NCI-H2029 (cell line): Measurements from ENCODE around the gene STARD3.

Experiments
- DNase-seq: peaks from one replicate; lab custom pipeline; 2025; lab: John Stamatoyannopoulos, UW

STARD3 gene

DNA sequence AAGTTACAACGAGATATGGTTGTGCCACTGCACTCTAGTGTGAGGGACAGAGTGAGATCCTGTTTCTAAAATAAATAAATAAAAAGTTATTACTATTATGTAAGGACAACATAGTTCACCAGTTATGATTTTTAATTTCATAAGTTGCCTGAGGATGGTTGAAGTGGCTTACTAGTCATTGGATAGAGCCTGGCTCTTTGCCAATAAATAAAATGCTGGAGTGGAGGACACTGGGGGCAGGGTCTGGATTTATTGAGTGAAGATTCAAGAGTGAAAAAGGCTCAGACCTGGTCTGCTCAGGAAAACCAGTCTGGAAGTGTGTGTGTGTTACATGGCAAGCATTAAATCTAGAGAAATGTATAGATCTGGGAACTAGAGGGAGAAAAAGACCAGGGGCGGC is 2.1 kb downstream of the STARD3 start:
- DNase-seq: no peak

DNA sequence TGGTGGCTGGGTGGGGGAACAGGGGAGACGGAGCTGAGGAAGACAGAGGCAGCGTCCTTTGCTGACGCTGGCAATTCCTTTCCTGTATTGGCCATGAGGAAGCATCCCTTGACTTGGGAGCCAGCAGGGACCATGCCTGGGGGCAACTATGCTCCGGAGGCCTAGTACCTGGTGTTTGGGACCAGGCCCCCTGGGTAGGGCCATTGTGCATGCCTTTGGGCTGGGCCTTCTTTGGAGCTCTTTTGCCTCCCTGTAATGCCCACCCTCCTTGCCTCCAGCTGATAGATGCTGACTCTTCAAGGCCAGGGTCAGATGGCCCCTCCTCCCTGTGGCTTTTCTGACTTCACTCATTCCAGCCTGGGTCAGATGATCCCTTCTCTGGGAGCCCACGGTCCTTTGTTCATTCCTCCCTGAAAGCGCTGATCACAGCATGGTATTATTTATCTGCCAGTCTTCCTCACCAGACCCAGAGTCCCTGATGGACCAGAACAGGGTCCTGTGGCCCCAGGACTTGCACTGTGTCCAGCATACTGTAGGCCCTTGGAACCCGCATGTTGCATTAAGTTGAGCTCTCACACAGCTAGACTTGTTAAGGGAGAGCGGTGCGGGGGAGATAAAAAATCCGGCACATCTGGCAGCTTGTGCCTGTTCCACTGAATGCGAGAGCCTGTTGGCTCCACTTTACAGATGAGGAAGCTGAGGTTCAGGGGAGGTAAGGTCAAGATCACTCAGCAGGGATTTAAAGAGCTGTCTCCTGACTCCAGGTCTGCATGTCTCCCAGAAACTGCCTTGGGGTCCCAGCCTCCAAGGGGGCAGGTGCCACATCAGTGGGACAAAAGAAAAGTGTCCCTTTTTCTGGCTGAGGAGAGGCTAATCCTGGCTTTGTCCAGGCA is 2.9 kb downstream of the STARD3 start:
- DNase-seq: no peak

DNA sequence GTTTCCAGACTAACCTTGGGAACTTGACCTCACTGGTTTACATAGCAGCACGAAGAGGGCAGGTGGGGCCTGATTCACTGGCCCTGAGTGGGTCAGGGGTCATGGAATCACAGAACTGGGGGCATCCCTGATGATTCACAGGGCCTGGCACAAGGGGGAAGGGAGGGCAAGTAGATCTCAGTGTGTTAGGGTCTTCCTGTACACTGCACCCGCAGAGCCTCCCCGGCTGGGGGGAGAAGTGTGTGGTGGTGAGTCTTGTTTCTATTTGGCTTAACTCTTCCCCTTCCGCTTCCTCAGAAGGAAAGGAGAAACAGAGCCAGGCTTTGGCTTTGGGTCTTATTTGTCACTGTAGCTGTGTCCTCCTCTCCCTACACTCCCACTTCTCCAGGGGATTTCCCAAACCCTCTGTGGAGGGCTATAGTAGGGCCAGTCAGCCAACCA is 3.7 kb downstream of the STARD3 start:
- DNase-seq: no peak

DNA sequence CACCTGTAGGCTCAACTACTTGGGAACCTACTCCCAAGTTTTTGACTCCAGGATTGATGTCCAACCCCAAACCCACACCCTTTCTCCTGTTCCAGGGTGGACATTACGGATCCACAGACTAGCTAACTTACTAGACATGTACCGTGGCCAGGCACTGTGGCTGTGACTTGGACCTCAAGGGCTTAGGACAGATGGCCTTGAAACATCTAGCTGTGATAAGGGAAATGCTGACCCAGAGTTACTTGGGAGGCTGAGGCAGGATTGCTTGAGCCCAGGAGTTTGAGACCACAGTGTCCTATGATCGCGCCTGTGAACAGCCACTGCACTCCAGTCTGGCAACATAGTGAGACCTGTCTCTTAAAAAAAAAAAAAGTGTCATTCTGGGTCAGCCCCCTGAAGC is 4.2 kb downstream of the STARD3 start:
- no peak for DNase-seq

DNA sequence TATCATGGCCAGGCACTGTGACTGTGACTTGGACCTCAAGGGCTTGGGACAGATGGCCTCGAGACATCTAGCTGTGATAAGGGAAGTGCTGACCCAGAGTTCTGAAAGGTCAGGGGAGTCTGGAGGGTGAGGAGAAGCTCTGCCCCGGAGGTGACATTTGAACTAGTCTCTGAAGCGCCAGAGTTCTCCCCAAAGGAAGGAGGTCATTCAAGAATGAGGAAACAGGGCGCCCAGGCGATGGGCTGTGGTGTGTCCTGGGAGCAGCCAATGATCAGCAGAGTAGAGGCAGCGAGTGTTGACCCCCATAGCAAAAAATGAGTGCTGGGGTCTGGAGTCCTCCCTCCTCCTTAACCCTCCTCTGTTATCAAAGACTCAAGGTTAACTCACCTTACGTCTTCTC is 4.9 kb downstream of the STARD3 start:
- DNase-seq: no peak

DNA sequence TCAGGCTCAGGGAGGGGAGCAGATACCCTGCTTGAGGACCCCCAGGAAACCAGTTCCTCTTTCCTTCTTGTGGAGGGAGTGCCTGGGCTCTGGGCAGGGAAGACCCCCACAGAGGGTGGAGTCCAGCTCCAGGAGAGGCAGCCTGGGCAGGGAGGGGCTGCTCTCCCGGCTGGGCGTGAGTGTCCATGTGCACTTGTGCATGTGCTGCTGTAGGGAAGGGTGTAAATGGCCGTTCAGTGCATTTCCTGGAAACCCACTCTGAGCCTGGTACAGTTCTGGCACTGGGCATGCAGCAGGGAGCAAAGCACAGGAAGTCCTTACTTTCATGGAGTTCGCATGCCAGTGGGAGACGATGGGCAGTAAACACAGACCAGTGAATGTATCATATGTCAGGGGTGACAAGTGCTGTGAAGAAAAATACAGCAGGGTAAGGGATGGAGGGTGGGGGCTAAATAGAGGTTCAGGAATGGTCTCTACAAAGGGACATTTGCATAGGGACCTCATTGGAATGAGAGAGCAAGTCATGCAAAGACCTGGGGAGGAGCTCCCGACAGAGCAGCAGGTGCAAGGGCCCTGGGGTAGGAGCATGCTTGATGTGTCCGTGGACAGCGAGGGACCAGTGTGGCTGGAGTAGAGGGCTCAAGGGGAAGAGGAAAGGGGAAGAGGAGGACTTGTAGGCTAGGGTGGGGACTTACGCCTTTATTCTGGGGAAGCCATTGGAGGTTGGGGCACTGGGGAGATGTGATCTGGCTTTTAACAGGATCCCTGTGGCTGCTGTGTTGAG is 5.5 kb downstream of the STARD3 start:
- no peak for DNase-seq

DNA sequence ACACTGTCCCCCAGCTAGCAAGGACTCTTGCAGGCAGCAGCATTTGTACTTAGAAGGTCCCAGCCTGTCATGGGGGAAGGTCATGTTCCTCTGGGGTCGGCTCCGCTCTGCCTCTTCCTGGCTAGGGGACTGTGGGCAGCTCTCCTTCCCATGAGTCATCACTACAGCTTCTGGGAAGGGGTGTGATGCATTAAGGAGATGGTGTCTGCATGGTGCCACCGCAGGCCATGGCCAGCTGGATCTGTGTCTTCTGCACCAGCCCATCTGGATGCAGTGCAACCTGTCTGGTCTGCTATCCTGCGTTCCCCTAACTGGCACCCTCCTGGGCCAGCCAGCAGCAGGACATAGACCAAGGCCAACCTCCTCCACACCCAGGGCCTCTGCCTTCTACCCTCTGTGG is 6.3 kb downstream of the STARD3 start:
- DNase-seq: no peak

DNA sequence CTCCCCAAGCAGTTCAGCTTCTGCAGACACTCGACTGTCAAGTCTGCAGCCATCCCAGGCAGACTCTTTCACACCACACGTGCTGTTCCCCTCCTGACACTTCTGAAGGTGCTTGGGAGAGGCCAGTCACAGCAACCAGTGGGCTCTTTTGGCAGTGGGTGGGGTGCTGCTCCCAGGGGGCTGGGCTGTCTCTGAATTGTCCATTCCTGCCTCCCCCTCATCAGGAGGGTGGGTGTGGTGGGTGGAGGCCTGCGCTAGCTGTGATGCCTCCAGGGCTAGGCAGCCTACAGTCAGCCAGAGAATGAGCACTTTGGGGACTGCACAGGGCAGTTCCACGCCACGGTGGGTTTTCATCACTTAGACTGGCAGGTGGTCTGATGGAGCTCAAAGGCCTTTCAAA is 10.3 kb downstream of the STARD3 start:
- no peak for DNase-seq

DNA sequence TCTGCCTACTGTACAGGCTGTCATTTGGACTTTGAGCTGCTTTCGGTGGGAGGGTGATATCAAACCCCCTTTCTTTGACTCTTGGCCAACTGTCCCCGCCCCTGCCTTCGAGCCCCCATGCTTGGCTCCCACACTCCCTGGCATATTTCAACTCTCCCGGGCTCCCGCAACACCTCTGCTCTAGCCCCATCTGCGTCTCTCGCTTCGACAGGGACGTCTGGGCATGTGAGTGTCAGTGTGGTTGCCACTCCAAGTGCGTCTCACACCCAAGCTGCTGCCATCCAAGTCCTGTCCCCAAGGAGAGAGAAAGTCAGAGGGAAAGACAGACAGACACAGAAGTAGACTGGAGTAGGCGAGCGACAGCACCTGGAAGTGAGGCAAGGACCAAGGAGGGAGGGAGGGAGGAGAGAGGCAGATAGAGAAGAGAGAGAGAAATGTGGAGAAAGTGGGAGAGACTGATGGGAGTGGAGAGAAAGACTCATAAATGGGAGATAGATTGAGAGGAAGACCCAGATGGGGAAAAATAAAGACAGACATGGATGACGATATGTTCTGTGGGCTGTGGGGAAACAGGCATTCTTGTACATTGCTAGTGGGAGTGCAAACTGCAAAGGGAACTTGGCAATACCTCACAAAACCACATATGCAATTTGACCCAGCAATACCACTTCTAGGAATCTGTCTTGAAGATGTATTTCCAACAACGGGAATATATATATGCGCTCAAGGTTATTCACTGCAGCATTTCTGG is 11.8 kb downstream of the STARD3 start:
- DNase-seq: no peak

DNA sequence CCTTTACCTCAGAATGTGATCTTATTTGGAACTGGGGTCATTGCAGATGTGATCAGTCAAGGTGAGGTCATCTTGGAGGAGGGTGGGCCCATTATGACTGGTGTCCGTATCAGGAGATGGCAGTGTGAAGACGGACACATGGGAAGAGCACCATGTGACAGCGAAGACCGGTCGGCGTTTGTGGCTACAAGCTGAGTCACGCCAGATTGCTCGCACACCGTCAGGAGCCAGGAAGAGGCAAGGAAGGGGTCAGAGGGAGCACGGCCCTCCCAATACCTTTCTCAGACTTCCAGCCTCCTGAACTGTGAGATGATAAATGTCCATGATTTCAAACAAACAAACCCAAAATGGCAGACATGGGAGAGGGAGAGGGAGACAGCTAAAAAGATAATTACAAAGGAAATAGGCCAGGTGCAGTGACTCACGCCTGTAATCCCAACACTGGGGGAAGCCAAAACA is 13.2 kb downstream of the STARD3 start:
- DNase-seq: no peak

DNA sequence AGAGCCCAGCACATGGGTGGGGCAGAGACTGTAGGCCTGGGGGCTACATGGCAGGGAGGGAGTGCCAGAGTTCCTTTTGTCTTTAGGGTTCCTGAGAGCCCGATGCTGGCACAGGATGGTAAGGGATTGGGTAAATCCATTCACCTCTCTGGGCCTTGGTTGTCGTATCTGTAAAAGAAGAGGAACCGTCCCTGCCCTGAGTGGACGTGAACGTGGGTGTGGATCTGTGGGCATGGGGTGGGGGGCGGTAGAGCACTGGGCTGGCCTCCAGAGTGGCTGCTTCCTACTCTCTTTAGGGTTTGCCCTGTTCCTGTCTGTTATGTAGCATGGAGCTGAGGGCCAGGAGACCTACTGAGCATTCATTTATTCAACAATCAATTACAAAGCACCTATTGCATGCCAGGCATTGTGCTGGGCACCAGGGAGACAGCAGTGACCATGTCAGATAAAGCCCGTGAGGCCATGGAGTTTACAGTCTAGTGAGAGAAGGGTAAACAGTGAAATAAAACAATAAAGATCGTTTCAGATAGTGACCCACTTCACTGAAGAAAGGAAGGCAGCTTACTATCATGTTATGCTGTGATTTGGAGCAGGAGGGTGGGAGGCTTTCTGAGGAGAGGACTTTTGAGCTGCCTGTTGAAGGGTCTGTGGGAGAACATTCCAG is 15.1 kb downstream of the STARD3 start:
- no peak for DNase-seq

DNA sequence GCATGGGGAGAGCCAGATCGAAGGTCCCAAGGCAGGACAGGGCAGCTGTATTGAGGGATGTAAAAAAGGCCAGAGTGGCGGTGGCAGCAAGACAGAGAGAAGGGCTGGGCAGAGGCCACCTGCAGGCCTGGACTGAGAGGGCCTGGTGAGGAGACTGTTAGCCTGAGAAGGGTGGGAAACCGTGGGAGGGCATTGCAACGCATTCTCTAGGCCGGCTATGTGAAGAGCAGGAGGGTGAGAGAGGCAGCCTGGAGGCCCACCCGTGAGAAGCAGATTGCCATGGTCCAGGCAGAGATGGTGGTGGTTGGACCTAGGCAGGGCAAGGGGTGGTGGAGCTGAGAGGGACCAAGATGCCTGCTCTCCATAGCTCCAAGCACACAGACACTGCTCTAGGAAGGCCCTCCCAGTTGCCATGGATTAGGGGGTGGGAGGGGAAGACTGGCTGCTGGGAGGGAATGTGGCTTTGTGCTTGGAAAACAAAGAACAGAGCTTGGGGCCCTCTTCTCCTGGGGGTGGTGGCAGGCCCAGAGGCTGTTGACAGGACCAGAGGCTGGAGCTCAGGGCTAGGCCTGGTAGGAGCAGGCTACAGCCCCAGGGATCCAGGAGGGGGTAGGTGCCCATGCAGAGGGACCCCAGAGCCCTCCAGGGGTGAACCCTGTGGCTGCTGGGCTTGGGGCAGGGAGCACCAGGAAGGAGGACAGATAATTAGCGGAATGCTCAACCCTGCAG is 15.8 kb downstream of the STARD3 start:
- no peak for DNase-seq

DNA sequence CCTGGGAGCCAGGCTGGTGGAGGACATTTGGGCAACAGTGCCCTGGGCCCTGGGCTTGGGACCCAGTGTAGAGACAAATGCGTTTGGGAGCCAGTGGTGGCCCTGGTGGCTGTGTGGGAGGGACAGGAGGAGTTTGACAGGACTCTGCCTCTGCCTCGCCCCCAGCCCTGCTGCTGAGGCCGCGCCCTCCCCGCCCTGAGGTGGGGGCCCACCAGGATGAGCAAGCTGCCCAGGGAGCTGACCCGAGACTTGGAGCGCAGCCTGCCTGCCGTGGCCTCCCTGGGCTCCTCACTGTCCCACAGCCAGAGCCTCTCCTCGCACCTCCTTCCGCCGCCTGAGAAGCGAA is 16.3 kb downstream of the STARD3 start:
- no peak for DNase-seq

DNA sequence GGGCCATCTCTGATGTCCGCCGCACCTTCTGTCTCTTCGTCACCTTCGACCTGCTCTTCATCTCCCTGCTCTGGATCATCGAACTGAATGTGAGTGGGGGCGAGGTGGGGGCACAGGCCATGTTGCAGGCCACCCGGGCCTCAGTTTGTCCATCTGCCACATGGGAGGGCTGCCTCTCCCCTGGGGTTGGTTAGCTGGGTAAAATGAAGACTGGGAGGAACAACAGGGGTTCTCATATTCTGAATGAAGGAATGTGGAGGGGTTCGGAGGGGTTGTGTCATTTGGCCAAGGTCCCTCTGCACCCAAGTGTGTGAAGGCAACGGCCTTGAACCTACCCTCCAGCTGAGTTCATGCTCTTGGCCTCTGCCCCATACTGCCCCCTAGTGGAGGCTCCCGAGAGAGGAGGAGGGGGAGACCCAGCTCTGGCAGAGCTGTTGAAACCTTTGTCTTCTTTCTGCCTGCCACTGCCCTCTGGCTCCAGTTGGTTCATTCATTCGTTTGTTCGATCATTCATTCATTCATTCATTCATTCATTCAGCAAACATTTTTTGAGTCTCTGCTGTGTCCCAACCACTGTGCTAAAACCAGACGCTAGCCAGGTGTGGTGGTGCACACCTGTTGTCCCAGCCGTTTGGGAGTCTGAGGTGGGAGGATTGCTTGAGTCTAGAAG is 16.9 kb downstream of the STARD3 start:
- DNase-seq: peak; percentile 24

DNA sequence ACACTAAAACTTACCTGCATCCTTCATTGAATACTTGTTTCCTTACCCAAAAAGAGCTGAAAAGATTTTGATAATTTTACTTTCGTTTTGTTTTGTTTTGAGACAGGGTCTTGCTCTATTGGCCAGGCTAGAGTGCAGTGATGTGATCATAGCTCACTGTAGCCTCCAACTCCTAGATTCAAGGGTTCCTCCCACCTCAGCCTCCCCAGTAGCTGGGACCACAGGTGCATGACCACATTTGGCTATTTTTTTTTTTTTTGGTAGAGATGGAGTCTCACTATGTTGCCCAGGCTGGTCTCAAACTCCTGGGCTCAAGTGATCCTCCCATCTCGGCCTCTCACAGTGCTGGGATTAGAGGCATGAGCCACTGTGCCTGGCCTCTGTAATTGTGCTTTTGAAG is 18.2 kb downstream of the STARD3 start:
- no peak for DNase-seq

DNA sequence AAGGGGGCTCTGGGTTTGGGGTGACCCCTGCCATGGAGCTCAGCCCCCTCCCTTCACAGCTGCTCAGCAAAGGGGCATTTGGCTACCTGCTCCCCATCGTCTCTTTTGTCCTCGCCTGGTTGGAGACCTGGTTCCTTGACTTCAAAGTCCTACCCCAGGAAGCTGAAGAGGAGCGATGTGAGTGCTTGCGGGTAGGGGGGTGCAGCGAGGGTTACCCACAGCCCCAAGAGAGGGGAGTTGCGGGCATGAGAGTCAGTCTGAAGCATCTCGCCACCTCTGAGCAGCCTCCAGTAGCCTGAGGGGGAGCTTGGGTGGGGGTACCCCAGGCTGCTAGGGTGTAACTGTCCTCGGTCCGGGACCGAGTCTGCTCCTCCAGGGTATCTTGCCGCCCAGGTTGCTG is 21.4 kb downstream of the STARD3 start:
- no peak for DNase-seq

DNA sequence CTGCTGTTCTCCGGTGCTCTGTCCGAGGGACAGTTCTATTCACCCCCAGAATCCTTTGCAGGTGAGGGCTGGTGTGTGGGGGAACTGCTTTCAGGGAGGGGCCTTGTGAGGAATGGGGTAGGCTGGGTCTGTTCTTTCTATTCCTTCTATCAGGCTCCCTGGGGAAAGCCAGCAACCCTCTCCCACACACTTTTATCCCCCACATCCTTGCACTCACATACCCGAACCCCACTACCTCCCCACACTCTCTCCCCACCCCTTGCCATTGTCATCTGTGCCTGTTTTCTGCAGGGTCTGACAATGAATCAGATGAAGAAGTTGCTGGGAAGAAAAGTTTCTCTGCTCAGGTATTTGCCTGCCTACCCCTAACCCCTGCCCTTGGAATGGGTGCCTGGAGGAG is 21.8 kb downstream of the STARD3 start:
- DNase-seq: no peak

DNA sequence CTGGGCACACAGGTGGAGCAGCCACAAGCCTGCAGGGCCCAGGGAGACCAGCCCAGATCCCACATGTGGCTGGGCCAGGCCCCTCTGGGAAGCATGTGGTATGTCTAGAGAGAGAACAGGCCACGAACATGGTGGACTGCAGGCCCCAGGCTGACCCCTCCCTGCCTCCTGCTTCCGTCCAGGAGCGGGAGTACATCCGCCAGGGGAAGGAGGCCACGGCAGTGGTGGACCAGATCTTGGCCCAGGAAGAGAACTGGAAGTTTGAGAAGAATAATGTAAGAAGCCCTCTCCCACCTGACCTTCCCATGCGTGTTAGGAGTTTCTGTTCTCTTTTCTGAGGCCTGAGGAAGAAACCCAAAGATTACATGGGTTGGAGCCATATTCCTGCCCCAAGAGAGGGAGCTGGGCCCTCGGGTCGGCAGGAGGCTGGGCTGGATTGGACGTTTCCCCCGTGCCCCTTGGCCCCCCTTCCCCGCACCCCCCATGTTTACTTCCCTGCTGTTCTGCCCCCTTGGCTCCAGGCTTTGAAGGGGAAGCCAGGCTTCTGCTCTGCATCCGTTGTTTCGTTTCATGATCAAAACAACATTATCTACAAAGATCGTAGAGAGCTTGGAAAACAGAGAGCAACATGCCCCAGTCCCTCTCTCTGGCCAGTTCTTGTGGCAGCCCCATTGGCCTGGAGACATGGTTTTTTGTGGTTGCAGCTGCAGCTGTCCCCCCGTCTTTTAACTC is 22.5 kb downstream of the STARD3 start:
- DNase-seq: no peak

DNA sequence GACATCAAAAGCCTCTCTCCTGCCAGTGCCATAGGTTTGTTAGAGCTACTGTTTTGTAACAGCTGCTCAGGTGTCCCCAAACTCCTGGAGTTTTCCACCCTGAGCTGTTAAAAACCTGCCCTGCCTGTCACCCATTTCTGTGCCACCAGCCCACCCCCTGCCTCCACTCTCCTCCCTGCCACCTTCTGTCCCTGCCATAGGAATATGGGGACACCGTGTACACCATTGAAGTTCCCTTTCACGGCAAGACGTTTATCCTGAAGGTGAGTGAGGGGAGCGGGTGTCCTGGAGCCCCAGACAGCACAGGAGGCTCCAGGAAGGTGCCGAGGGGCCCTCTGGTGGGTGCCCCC is 23.0 kb downstream of the STARD3 start:
- DNase-seq: no peak
